Measurements from ENCODE around the gene C1QL4. TPM values are rescaled to one million over a fixed set of nuclear protein-coding genes. Genes with fewer than 3 reads are reported as not detected.
A peak's percentile ranks its signal among the peaks of the same experiment; 100 is the strongest.

The C1QL4 gene
- total RNA-seq, 1 donor from 2014 or later = not detected

- Mint-ChIP-seq H3K36me3 (ENCODE audit: low read depth) (no peaks in the 10 kb centered on the region), H3K27ac (no peak overlapping the region), H3K9me3 (no peaks in the 10 kb centered on the region), H3K4me1 (peaks cover 8% of the 10 kb centered on the region), H3K4me3 (no peak overlapping the region), H3K27me3 (peaks cover 13% of the 10 kb centered on the region)
- no peak for DNase-seq
- intact Hi-C loops (cut with micrococcal nuclease) = no loop called here
Observed at GRCh38 chr12:49362077-49362476, 25.1 kb upstream of the C1QL4 start.

GRCh38 chr12:49359671-49360070 lies 22.7 kb upstream of the C1QL4 start:
- H3K36me3 Mint-ChIP-seq (ENCODE audit: low read depth) = no peaks in the 10 kb centered on the region
- no peak for DNase-seq
- peaks cover 23% of the 10 kb centered on the region for H3K27me3 Mint-ChIP-seq
- intact Hi-C loops (cut with micrococcal nuclease) = no loop called here
- peaks cover 2% of the 10 kb centered on the region for H3K4me1 Mint-ChIP-seq
- H3K9me3 Mint-ChIP-seq = no peaks in the 10 kb centered on the region
- H3K4me3 Mint-ChIP-seq = no peak overlapping the region
- no peak overlapping the region for H3K27ac Mint-ChIP-seq

- H3K27me3 Mint-ChIP-seq = peaks cover 28% of the 10 kb centered on the region
- DNase-seq = peak; percentile 88
- no peak overlapping the region for H3K4me3 Mint-ChIP-seq
- no peak overlapping the region for H3K27ac Mint-ChIP-seq
- no peaks in the 10 kb centered on the region for H3K36me3 Mint-ChIP-seq (ENCODE audit: low read depth)
- no peaks in the 10 kb centered on the region for H3K9me3 Mint-ChIP-seq
- intact Hi-C loops (cut with micrococcal nuclease) = loop anchor here (1.0 kb wide), 2 partner anchors 156 to 222 kb away; no protein-coding TSS in a partner anchor
- peaks cover 2% of the 10 kb centered on the region for H3K4me1 Mint-ChIP-seq
Observed at GRCh38 chr12:49358483-49359141, 21.6 kb upstream of the C1QL4 start.

GRCh38 chr12:49357103-49357678 lies 20.2 kb upstream of the C1QL4 start:
- peaks cover 2% of the 10 kb centered on the region for H3K4me1 Mint-ChIP-seq
- DNase-seq = no peak
- H3K4me3 Mint-ChIP-seq = no peak overlapping the region
- H3K27ac Mint-ChIP-seq = no peak overlapping the region
- intact Hi-C loops (cut with micrococcal nuclease) = no loop called here
- no peaks in the 10 kb centered on the region for H3K36me3 Mint-ChIP-seq (ENCODE audit: low read depth)
- H3K9me3 Mint-ChIP-seq = no peaks in the 10 kb centered on the region
- H3K27me3 Mint-ChIP-seq = peaks cover 37% of the 10 kb centered on the region

GRCh38 chr12:49355913-49356312 lies 18.9 kb upstream of the C1QL4 start:
- H3K36me3 Mint-ChIP-seq (ENCODE audit: low read depth) = no peaks in the 10 kb centered on the region
- H3K4me1 Mint-ChIP-seq = peaks cover 2% of the 10 kb centered on the region
- H3K27ac Mint-ChIP-seq = no peak overlapping the region
- intact Hi-C loops (cut with micrococcal nuclease) = no loop called here
- H3K9me3 Mint-ChIP-seq = no peaks in the 10 kb centered on the region
- peaks cover 38% of the 10 kb centered on the region for H3K27me3 Mint-ChIP-seq
- no peak for DNase-seq
- H3K4me3 Mint-ChIP-seq = no peak overlapping the region

- Mint-ChIP-seq H3K4me1 (peaks cover under 1% of the 10 kb centered on the region), H3K27ac (no peak overlapping the region), H3K4me3 (no peak overlapping the region), H3K27me3 (peaks cover 55% of the 10 kb centered on the region), H3K9me3 (no peaks in the 10 kb centered on the region), H3K36me3 (ENCODE audit: low read depth) (no peaks in the 10 kb centered on the region)
- no peak for DNase-seq
- intact Hi-C loops (cut with micrococcal nuclease) = no loop called here
Observed at GRCh38 chr12:49352351-49352750, 15.4 kb upstream of the C1QL4 start.

GRCh38 chr12:49349266-49349665 lies 12.3 kb upstream of the C1QL4 start:
- H3K4me3 Mint-ChIP-seq = no peak overlapping the region
- no peaks in the 10 kb centered on the region for H3K9me3 Mint-ChIP-seq
- H3K27ac Mint-ChIP-seq = no peak overlapping the region
- peaks cover 61% of the 10 kb centered on the region for H3K27me3 Mint-ChIP-seq
- peaks cover 18% of the 10 kb centered on the region for H3K4me1 Mint-ChIP-seq
- intact Hi-C loops (cut with micrococcal nuclease) = no loop called here
- DNase-seq = no peak
- no peaks in the 10 kb centered on the region for H3K36me3 Mint-ChIP-seq (ENCODE audit: low read depth)

GRCh38 chr12:49348781-49349180 lies 11.8 kb upstream of the C1QL4 start:
- intact Hi-C loops (cut with micrococcal nuclease) = no loop called here
- DNase-seq = no peak
- no peak overlapping the region for H3K4me3 Mint-ChIP-seq
- H3K27ac Mint-ChIP-seq = no peak overlapping the region
- H3K36me3 Mint-ChIP-seq (ENCODE audit: low read depth) = no peaks in the 10 kb centered on the region
- H3K4me1 Mint-ChIP-seq = peaks cover 22% of the 10 kb centered on the region
- H3K9me3 Mint-ChIP-seq = no peaks in the 10 kb centered on the region
- peaks cover 66% of the 10 kb centered on the region for H3K27me3 Mint-ChIP-seq

GRCh38 chr12:49347311-49348193 lies 10.6 kb upstream of the C1QL4 start:
- Mint-ChIP-seq H3K27me3 (peaks cover 66% of the 10 kb centered on the region), H3K36me3 (ENCODE audit: low read depth) (no peaks in the 10 kb centered on the region), H3K27ac (peak overlapping the region; percentile 67), H3K4me3 (peak overlapping the region; percentile 84), H3K9me3 (no peaks in the 10 kb centered on the region), H3K4me1 (peaks cover 30% of the 10 kb centered on the region)
- intact Hi-C loops (cut with micrococcal nuclease) = loop anchor here (1.0 kb wide), 1 partner anchor 59 kb away; no protein-coding TSS in a partner anchor
- peak; percentile 94 for DNase-seq

GRCh38 chr12:49346659-49347310 lies 9.8 kb upstream of the C1QL4 start, which contains the start of gene DNAJC22:
Gene DNAJC22, plus strand, starts transcription at chr12:49346888. Its CDS starts 1,985 bp downstream, at chr12:49348873.
- intact Hi-C loops (cut with micrococcal nuclease) = loop anchor here (1.0 kb wide), 1 partner anchor 58 kb away; no protein-coding TSS in a partner anchor
- H3K36me3 Mint-ChIP-seq (ENCODE audit: low read depth) = no peaks in the 10 kb centered on the region
- H3K4me3 Mint-ChIP-seq = peak within 1 kb of the TSS; percentile 84
- peak within 1 kb of the TSS; percentile 67 for H3K27ac Mint-ChIP-seq
- no peaks in the 10 kb centered on the region for H3K9me3 Mint-ChIP-seq
- H3K4me1 Mint-ChIP-seq = peaks cover 31% of the 10 kb centered on the region
- DNase-seq = peak; percentile 80
- H3K27me3 Mint-ChIP-seq = peaks cover 67% of the 10 kb centered on the region

- peak overlapping the region; percentile 84 for H3K4me3 Mint-ChIP-seq
- H3K36me3 Mint-ChIP-seq (ENCODE audit: low read depth) = no peaks in the 10 kb centered on the region
- H3K4me1 Mint-ChIP-seq = peaks cover 31% of the 10 kb centered on the region
- intact Hi-C loops (cut with micrococcal nuclease) = loop anchor here (1.0 kb wide), 1 partner anchor 9 kb away; the partner anchor contains the start of gene C1QL4
- no peaks in the 10 kb centered on the region for H3K9me3 Mint-ChIP-seq
- no peak for DNase-seq
- no peak overlapping the region for H3K27ac Mint-ChIP-seq
- peaks cover 71% of the 10 kb centered on the region for H3K27me3 Mint-ChIP-seq
Observed at GRCh38 chr12:49345825-49346658, 9.1 kb upstream of the C1QL4 start.

- peak; percentile 68 for DNase-seq
- intact Hi-C loops (cut with micrococcal nuclease) = loop anchor here (1.0 kb wide), 1 partner anchor 8 kb away; the partner anchor contains the start of gene C1QL4
- Mint-ChIP-seq H3K4me3 (peak overlapping the region; percentile 84), H3K36me3 (ENCODE audit: low read depth) (no peaks in the 10 kb centered on the region), H3K27me3 (peaks cover 75% of the 10 kb centered on the region), H3K27ac (no peak overlapping the region), H3K4me1 (peaks cover 31% of the 10 kb centered on the region), H3K9me3 (no peaks in the 10 kb centered on the region)
Observed at GRCh38 chr12:49345051-49345824, 8.2 kb upstream of the C1QL4 start.
